Right atrium auricular region (tissue), 2 donors: ENCODE data around the gene PTGR3. TPM values are rescaled to one million over a fixed set of nuclear protein-coding genes. Genes with fewer than 3 reads are reported as not detected.

Experiments
- DNase-seq: peaks from one replicate; pipeline ENCODE4 v3.0.0-alpha.2; 2019; ENCODE audit warnings: low spot score
- H3K27ac ChIP-seq, 2 donors: fragments of 200-600 bp; sonication (generic); 1 replicate in 1 of 2; 2 replicates in 1 of 2; pipeline ENCODE4 v1.5.1; 2016 to 2019
- H3K27me3 ChIP-seq, 2 donors: fragments of 200-600 bp; sonication (generic); one replicate each; pipeline versions ENCODE4 v1.5.1 to v1.6.0; 2017 to 2019
- H3K36me3 ChIP-seq: fragments of 200-600 bp; sonication (generic); one replicate; pipeline ENCODE4 v1.5.1; 2016
- H3K4me1 ChIP-seq, 2 donors: fragments of 200-600 bp; sonication (generic); one replicate each; pipeline versions ENCODE4 v1.5.1 to v1.6.0; 2017 to 2019
- H3K4me3 ChIP-seq, 2 donors: fragments of 200-600 bp; sonication (generic); 1 replicate in 1 of 2; 2 replicates in 1 of 2; pipeline ENCODE4 v1.5.1; 2017 to 2019; ENCODE audit warnings: mild to moderate bottlenecking in 1 of 2, moderate library complexity in 1 of 2
- H3K9me3 ChIP-seq, 2 donors: fragments of 200-600 bp; sonication (generic); one replicate each; pipeline ENCODE4 v1.5.1; 2019
- total RNA-seq, 2 donors: library from RNA; depleted of rRNA; stranded (reverse); fragments of >200 nt; gene quantifications; one replicate each; pipeline ENCODE4 v1.1.0, GENCODE V29; 2016
- TF ChIP-seq, protein P1 (sequence below), 2 donors: fragments of 200-600 bp; sonication (generic); IDR thresholded peaks; one replicate each; pipeline ENCODE4 v1.5.1; 2019; ENCODE audit warnings: antibody characterized with exemption in 2 of 2

The PTGR3 gene
- total RNA-seq, 2 donors from 2014 or later: 16.7 to 33.9 TPM

DNA sequence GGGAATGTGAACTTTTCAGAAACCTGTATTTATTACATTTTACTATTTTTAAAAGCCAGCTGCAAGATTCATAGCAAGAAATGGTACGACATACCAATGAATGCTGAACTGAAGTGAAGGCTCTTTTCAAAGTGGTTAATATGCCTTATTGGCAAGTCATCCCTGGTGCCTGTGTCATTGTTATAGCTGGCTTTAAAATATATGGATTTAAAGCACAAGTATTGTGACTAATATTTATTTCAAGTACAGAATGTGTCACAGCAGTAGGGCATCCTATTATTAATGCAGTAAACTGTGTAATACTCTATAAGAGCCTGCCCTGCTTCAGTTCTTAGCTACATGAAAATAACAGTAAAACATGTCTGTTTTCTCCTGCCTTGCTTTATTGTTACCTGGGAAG is 12.5 kb upstream of the PTGR3 start:
- H3K27me3 ChIP-seq: no peaks in the 10 kb centered on the region
- peaks cover 0 to 72% of the 10 kb centered on the region in 2 donors for H3K4me1 ChIP-seq
- H3K36me3 ChIP-seq: no peaks in the 10 kb centered on the region
- peak overlapping the region; percentile 28 to 36 for H3K27ac ChIP-seq
- DNase-seq: no peak
- TF ChIP-seq, protein P1, sequence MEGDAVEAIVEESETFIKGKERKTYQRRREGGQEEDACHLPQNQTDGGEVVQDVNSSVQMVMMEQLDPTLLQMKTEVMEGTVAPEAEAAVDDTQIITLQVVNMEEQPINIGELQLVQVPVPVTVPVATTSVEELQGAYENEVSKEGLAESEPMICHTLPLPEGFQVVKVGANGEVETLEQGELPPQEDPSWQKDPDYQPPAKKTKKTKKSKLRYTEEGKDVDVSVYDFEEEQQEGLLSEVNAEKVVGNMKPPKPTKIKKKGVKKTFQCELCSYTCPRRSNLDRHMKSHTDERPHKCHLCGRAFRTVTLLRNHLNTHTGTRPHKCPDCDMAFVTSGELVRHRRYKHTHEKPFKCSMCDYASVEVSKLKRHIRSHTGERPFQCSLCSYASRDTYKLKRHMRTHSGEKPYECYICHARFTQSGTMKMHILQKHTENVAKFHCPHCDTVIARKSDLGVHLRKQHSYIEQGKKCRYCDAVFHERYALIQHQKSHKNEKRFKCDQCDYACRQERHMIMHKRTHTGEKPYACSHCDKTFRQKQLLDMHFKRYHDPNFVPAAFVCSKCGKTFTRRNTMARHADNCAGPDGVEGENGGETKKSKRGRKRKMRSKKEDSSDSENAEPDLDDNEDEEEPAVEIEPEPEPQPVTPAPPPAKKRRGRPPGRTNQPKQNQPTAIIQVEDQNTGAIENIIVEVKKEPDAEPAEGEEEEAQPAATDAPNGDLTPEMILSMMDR (IDR thresholded peaks at IDR 0.05): no peak
- no peak overlapping the region for H3K4me3 ChIP-seq
- no peaks in the 10 kb centered on the region for H3K9me3 ChIP-seq

GRCh38 chr18:75220551-75221355 is 11.8 kb upstream of the PTGR3 start:
- Histone ChIP-seq H3K4me3 (no peak overlapping the region), H3K9me3 (no peaks in the 10 kb centered on the region), H3K27me3 (no peaks in the 10 kb centered on the region), H3K36me3 (no peaks in the 10 kb centered on the region), H3K4me1 (peaks cover 0 to 69% of the 10 kb centered on the region in 2 donors), H3K27ac (peak overlapping the region; percentile 28 to 36)
- TF ChIP-seq, protein P1 (IDR thresholded peaks at IDR 0.05): no peak
- no peak for DNase-seq

GRCh38 chr18:75219745-75220375 is 10.9 kb upstream of the PTGR3 start:
- Histone ChIP-seq H3K27me3 (no peaks in the 10 kb centered on the region), H3K4me3 (no peak overlapping the region), H3K36me3 (no peaks in the 10 kb centered on the region), H3K27ac (peak overlapping the region in 1 of 2 donors; percentile 28), H3K9me3 (no peaks in the 10 kb centered on the region), H3K4me1 (peaks cover 0 to 78% of the 10 kb centered on the region in 2 donors)
- DNase-seq: no peak
- TF ChIP-seq, protein P1 (IDR thresholded peaks at IDR 0.05): no peak

GRCh38 chr18:75218065-75218923 is 9.4 kb upstream of the PTGR3 start:
- no peak for DNase-seq
- TF ChIP-seq, protein P1 (IDR thresholded peaks at IDR 0.05): no peak
- no peaks in the 10 kb centered on the region for H3K36me3 ChIP-seq
- peaks cover 0 to 84% of the 10 kb centered on the region in 2 donors for H3K4me1 ChIP-seq
- H3K27me3 ChIP-seq: no peaks in the 10 kb centered on the region
- no peak overlapping the region for H3K4me3 ChIP-seq
- peak overlapping the region; percentile 51 to 54 for H3K27ac ChIP-seq
- H3K9me3 ChIP-seq: no peaks in the 10 kb centered on the region

DNA sequence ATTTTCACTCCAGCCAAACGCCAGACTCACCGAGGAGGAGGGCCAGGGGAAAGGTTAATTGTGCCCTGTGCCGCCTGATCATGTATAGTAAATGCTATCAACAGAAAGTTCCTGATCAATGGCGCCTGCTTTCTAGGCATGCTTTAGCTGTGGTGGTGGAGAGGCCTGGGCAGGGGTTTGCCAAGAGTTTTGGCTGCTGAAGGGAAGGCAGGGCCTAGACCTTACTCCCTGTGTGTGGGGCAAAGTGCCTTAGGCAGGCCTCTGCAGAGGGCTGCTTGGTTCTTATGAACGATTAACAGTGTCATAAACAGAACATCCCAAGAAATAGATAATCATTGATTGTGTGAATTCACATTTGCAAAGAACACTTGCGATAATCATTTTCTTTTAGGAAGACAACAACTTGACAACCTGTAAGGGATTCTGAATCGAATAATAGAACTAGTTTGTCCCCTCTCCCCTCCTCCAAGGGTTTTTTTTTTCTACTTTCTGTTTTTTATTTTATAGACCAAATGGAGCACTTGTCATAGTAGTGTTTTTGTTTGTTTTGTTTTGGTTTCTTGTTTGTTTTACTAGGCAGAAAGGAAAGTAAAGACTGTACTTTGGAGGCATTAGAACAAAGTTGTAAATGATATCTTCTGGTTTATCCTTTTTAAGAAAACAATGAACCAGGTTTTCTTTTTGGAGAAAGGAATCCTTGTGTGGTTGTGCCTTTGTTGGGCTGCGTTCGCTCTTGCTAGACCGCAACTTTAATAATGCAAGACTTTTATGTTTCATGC is 8.2 kb upstream of the PTGR3 start:
- TF ChIP-seq, protein P1 (IDR thresholded peaks at IDR 0.05): no peak
- Histone ChIP-seq H3K4me1 (peaks cover 0 to 84% of the 10 kb centered on the region in 2 donors), H3K9me3 (no peaks in the 10 kb centered on the region), H3K27me3 (no peaks in the 10 kb centered on the region), H3K36me3 (no peaks in the 10 kb centered on the region), H3K4me3 (no peak overlapping the region), H3K27ac (peak overlapping the region; percentile 40 to 51)
- no peak for DNase-seq
